Keratinocyte (primary cell): ENCODE data around the gene DNAJB14. TPM values are rescaled to one million over a fixed set of nuclear protein-coding genes. Genes with fewer than 3 reads are reported as not detected.

Source experiments
- DNase-seq: peaks from one replicate; pipeline ENCODE4 v3.0.0-alpha.2; 2011; ENCODE audit warnings: low read depth, missing footprints, low spot score
- FAIRE-seq: peaks from 2 replicates; lab custom pipeline; 2011; peaks lifted over from hg19 to GRCh38; lab: Jason Lieb, UNC
- H2AFZ ChIP-seq: 2 replicates; pipeline ENCODE4 v1.6.0; 2012; ENCODE audit warnings: low read length, control low read depth, inconsistent platforms; ENCODE audit not compliant: control insufficient read depth
- H3K27ac ChIP-seq: 2 replicates; pipeline ENCODE4 v1.5.1; 2011; ENCODE audit warnings: low read length; ENCODE audit not compliant: control insufficient read depth, insufficient read depth
- H3K27me3 ChIP-seq: 3 replicates; pipeline ENCODE4 v1.6.0; 2011; ENCODE audit warnings: low read length; ENCODE audit not compliant: control insufficient read depth, insufficient read depth; ENCODE audit errors: extremely low read depth
- H3K36me3 ChIP-seq, 2 experiments: 2 replicates in 1 of 2; 3 replicates in 1 of 2; pipeline ENCODE4 v1.5.1; 2011; ENCODE audit warnings: low read length in 2 of 2, mild to moderate bottlenecking in 1 of 2; ENCODE audit not compliant: control insufficient read depth in 2 of 2, insufficient read depth in 2 of 2; ENCODE audit errors: extremely low read depth in 1 of 2
- H3K4me1 ChIP-seq: 3 replicates; pipeline ENCODE4 v1.5.1; 2011; ENCODE audit warnings: low read length; ENCODE audit not compliant: control insufficient read depth, insufficient read depth; ENCODE audit errors: extremely low read depth
- H3K4me2 ChIP-seq: 3 replicates; pipeline ENCODE4 v1.6.0; 2011; ENCODE audit warnings: low read depth, low read length; ENCODE audit not compliant: control insufficient read depth, insufficient read depth; ENCODE audit errors: extremely low read depth
- H3K4me3 ChIP-seq, 3 experiments: fragments of 200-600 bp in 1 of 3; sonication (generic) in 1 of 3; 2 replicates in 2 of 3; 3 replicates in 1 of 3; pipeline ENCODE4 v1.5.1; 2011 to 2016; ENCODE audit warnings: low read length in 3 of 3, mild to moderate bottlenecking in 3 of 3, control low read depth in 2 of 3, inconsistent platforms in 1 of 3, low read depth in 1 of 3, mixed read lengths in 1 of 3, mixed run types in 1 of 3, moderate library complexity in 1 of 3; ENCODE audit not compliant: control insufficient read depth in 2 of 3, insufficient read depth in 2 of 3; ENCODE audit errors: extremely low read depth in 1 of 3
- H3K79me2 ChIP-seq: 2 replicates; pipeline ENCODE4 v1.6.0; 2012; ENCODE audit warnings: low read length; ENCODE audit not compliant: control insufficient read depth, insufficient read depth
- H3K9ac ChIP-seq: 3 replicates; pipeline ENCODE4 v1.6.0; 2011; ENCODE audit warnings: low read length; ENCODE audit not compliant: control insufficient read depth, insufficient read depth; ENCODE audit errors: extremely low read depth
- H3K9me1 ChIP-seq: 3 replicates; pipeline ENCODE4 v1.6.0; 2011; ENCODE audit warnings: low read length; ENCODE audit not compliant: control insufficient read depth, insufficient read depth; ENCODE audit errors: extremely low read depth
- H3K9me3 ChIP-seq: 2 replicates; pipeline ENCODE4 v1.5.1; 2012; ENCODE audit warnings: low read depth, low read length; ENCODE audit not compliant: control insufficient read depth
- H4K20me1 ChIP-seq: 3 replicates; pipeline ENCODE4 v1.6.0; 2011; ENCODE audit warnings: low read length; ENCODE audit not compliant: control insufficient read depth, insufficient read depth; ENCODE audit errors: extremely low read depth
- EZH2 ChIP-seq: IDR thresholded peaks from one replicate; pipeline ENCODE4 v1.6.1; 2012; ENCODE audit warnings: inconsistent platforms, mild to moderate bottlenecking, low read length, moderate library complexity
- dilution Hi-C: fragments of 300-500 bp; cut with MboI; formaldehyde crosslinking; loops from one replicate; pipeline ENCODE4 v1.7.0; 2020; ENCODE audit warnings: low sequenced_read_pairs; ENCODE audit not compliant: extremely low pct_ligation_motif_present
- polyA plus RNA-seq, 5 experiments: library from polyadenylated mRNA; depleted of rRNA in 3 of 5; stranded (reverse) in 3 of 5; stranded (forward) in 1 of 5; unstranded in 1 of 5; fragments of >200 nt; gene quantifications; 1 replicate in 1 of 5; 2 replicates in 3 of 5; 3 replicates in 1 of 5; pipeline versions ENCODE4 v1.2.1 to v1.2.3, GENCODE V29; 2011 to 2012; ENCODE audit warnings: missing spikeins in 2 of 5, low read depth in 1 of 5, low replicate concordance in 1 of 5
- TF ChIP-seq, protein P1 (sequence below), 3 experiments: IDR thresholded peaks in 1 of 3; conservative IDR thresholded peaks in 1 of 3; optimal IDR thresholded peaks in 1 of 3; 2 replicates in 2 of 3; 3 replicates in 1 of 3; pipeline versions ENCODE3 to v1.5.1; 2011; ENCODE audit warnings: low read length in 3 of 3, mild to moderate bottlenecking in 3 of 3, moderate library complexity in 2 of 3, control low read depth in 1 of 3, inconsistent platforms in 1 of 3; ENCODE audit not compliant: insufficient read depth in 2 of 3; ENCODE audit errors: extremely low read depth in 1 of 3

The DNAJB14 gene
- polyA plus RNA-seq, 1 donor (not counting 4 experiments of a cell fraction or from before 2014, with no cell fraction given): 17.9 TPM

DNA sequence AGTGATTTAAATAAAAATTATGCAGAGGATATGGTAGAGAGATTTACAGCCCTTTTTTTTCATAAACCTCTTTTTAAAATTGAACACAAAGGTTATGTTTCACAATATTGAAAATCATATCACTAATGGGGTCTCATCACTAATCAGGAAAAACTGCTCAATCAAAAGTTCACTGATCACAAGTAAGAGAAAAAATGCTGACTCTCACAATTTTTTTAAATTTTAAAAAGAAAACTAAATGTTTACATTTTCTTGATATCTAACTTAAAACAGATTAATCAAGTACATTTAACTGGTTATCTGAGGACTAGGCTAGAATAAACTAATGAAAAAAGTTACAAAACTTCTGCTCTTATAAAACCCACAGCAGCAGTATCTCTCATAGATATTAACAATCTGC is 60.7 kb downstream of the DNAJB14 start:
- DNase-seq: no peak
- Histone ChIP-seq H3K27ac (no peak overlapping the region), H3K9me1 (no peaks in the 10 kb centered on the region), H3K27me3 (no peaks in the 10 kb centered on the region), H3K36me3 (peaks cover 7 to 15% of the 10 kb centered on the region in 2 experiments), H3K79me2 (peaks cover 21% of the 10 kb centered on the region), H3K4me2 (no peak overlapping the region), H3K4me3 (no peak overlapping the region), H3K9ac (no peak overlapping the region), H3K4me1 (no peaks in the 10 kb centered on the region), H2AFZ (no peak overlapping the region), H4K20me1 (no peaks in the 10 kb centered on the region), H3K9me3 (no peaks in the 10 kb centered on the region)
- dilution Hi-C loops: no loop called here
- TF ChIP-seq EZH2: no peak
- TF ChIP-seq, protein P1, sequence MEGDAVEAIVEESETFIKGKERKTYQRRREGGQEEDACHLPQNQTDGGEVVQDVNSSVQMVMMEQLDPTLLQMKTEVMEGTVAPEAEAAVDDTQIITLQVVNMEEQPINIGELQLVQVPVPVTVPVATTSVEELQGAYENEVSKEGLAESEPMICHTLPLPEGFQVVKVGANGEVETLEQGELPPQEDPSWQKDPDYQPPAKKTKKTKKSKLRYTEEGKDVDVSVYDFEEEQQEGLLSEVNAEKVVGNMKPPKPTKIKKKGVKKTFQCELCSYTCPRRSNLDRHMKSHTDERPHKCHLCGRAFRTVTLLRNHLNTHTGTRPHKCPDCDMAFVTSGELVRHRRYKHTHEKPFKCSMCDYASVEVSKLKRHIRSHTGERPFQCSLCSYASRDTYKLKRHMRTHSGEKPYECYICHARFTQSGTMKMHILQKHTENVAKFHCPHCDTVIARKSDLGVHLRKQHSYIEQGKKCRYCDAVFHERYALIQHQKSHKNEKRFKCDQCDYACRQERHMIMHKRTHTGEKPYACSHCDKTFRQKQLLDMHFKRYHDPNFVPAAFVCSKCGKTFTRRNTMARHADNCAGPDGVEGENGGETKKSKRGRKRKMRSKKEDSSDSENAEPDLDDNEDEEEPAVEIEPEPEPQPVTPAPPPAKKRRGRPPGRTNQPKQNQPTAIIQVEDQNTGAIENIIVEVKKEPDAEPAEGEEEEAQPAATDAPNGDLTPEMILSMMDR (optimal IDR thresholded peaks at IDR 0.05 in 1 of 3, IDR thresholded peaks at IDR 0.05 in 1 of 3, conservative IDR thresholded peaks at IDR 0.05 in 1 of 3; ENCODE audit: extremely low read depth in 1 of 3, insufficient read depth in 2 of 3, low read length in 3 of 3): no peak
- FAIRE-seq: no peak

DNA sequence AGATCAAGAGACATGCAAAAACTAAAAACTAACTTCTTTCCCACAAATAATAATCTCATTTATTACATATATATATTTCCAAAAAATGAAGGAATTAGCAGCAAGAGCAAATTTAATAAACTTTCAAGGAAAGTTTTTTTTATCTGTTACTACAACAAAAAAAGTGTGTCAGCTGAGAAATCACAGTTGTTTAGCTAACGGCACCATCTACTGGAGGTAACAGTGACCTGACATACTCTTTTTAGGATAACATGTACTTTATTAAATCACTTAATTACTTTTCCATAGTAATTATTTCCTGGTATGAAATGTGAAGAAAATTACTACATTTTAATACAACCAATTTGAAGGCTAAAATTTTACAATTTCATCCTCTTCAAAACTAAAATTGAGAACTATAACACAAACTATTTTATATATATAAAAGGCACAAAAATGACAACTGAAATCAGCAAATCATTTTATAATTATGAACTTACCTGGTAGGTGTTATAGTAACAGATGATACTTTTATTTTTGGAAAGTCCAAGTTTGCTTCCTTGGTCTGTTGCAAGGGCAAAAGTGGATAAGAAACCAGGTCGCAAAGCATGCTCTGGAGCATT is 61.3 kb downstream of the DNAJB14 start:
- no peak overlapping the region for H3K4me3 ChIP-seq
- H3K27me3 ChIP-seq: no peaks in the 10 kb centered on the region
- peaks cover 12 to 21% of the 10 kb centered on the region in 2 experiments for H3K36me3 ChIP-seq
- no peaks in the 10 kb centered on the region for H3K4me1 ChIP-seq
- H3K9me3 ChIP-seq: no peaks in the 10 kb centered on the region
- H2AFZ ChIP-seq: no peak overlapping the region
- H3K27ac ChIP-seq: no peak overlapping the region
- FAIRE-seq: no peak
- DNase-seq: no peak
- H3K9ac ChIP-seq: no peak overlapping the region
- H3K9me1 ChIP-seq: no peaks in the 10 kb centered on the region
- peaks cover 18% of the 10 kb centered on the region for H3K79me2 ChIP-seq
- TF ChIP-seq, protein P1 (optimal IDR thresholded peaks at IDR 0.05 in 1 of 3, IDR thresholded peaks at IDR 0.05 in 1 of 3, conservative IDR thresholded peaks at IDR 0.05 in 1 of 3; ENCODE audit: extremely low read depth in 1 of 3, insufficient read depth in 2 of 3, low read length in 3 of 3): peak in 2 of 3 experiments; percentile 12 to 39
- TF ChIP-seq EZH2: no peak
- dilution Hi-C loops: no loop called here
- H4K20me1 ChIP-seq: no peaks in the 10 kb centered on the region
- H3K4me2 ChIP-seq: no peak overlapping the region
